Osteoblast (primary cell): ENCODE measurements around the gene CTCFL. TPM values are rescaled to one million over a fixed set of nuclear protein-coding genes. Genes with fewer than 3 reads are reported as not detected.
A peak's percentile ranks its signal among the peaks of the same experiment; 100 is the strongest.

Experiments
- DNase-seq: peaks from one replicate; pipeline ENCODE4 v3.0.0; 2011; ENCODE audit warnings: low spot score, mixed read lengths; ENCODE audit not compliant: insufficient read length; ENCODE audit errors: missing footprints
- H2AFZ ChIP-seq: 2 replicates; pipeline ENCODE4 v1.6.0; 2011; ENCODE audit warnings: mild to moderate bottlenecking, low read length
- H3K27ac ChIP-seq: 2 replicates; pipeline ENCODE4 v1.5.1; 2011; ENCODE audit warnings: mild to moderate bottlenecking, low read depth, low read length, moderate library complexity
- H3K27me3 ChIP-seq: 2 replicates; pipeline ENCODE4 v1.6.0; 2012; ENCODE audit warnings: mild to moderate bottlenecking, control low read depth, inconsistent platforms, low read length, moderate library complexity; ENCODE audit not compliant: insufficient read depth
- H3K36me3 ChIP-seq: 2 replicates; pipeline ENCODE4 v1.5.1; 2011; ENCODE audit warnings: mild to moderate bottlenecking, low read length, control low read depth, moderate library complexity; ENCODE audit not compliant: insufficient read depth
- H3K4me1 ChIP-seq: 2 replicates; pipeline ENCODE4 v1.5.1; 2011; ENCODE audit warnings: mild to moderate bottlenecking, low read length, control low read depth, moderate library complexity; ENCODE audit not compliant: insufficient read depth
- H3K4me2 ChIP-seq: 2 replicates; pipeline ENCODE4 v1.6.0; 2011; ENCODE audit warnings: mild to moderate bottlenecking, low read length; ENCODE audit not compliant: insufficient read depth
- H3K4me3 ChIP-seq: fragments of 200-600 bp; sonication (generic); 3 replicates; pipeline ENCODE4 v1.5.1; 2012; ENCODE audit warnings: mild to moderate bottlenecking, low read length, inconsistent platforms; ENCODE audit not compliant: insufficient read depth
- H3K79me2 ChIP-seq: 2 replicates; pipeline ENCODE4 v1.6.0; 2012; ENCODE audit warnings: mild to moderate bottlenecking, low read length, control low read depth, inconsistent platforms; ENCODE audit not compliant: insufficient read depth
- H3K9me3 ChIP-seq: 2 replicates; pipeline ENCODE4 v1.5.1; 2011; ENCODE audit warnings: low read depth, low read length, control low read depth
- H4K20me1 ChIP-seq: 2 replicates; pipeline ENCODE4 v1.6.0; 2012; ENCODE audit warnings: mild to moderate bottlenecking, low read length, control low read depth; ENCODE audit not compliant: insufficient read depth
- total RNA-seq: library from RNA; depleted of rRNA; stranded (reverse); fragments of >200 nt; gene quantifications from 2 replicates; pipeline ENCODE4 v1.2.3, GENCODE V29; 2012
- TF ChIP-seq, protein P1 (sequence below): IDR thresholded peaks from 2 replicates; pipeline ENCODE4 v1.5.1; 2011; ENCODE audit warnings: mild to moderate bottlenecking, low read depth, low read length, moderate library complexity; ENCODE audit errors: extremely low read depth

The CTCFL gene
- total RNA-seq, 1 donor, result not detected

DNA sequence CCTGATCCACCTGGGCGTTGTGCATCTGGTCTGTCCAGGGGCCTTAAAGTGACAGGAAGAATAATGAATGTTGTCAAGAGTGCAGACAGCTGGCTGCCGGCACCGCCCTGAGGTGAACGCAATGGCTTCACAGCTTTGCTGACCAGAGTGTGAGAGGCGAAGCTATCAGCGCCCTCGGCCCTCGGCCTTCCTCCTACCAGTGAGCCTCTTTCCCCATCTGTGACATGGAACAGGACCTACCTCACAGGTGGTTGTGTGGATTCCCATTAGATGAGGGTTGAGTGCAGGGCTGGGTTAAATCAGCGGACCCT is 54.8 kb downstream of the CTCFL start:
- TF ChIP-seq, protein P1, sequence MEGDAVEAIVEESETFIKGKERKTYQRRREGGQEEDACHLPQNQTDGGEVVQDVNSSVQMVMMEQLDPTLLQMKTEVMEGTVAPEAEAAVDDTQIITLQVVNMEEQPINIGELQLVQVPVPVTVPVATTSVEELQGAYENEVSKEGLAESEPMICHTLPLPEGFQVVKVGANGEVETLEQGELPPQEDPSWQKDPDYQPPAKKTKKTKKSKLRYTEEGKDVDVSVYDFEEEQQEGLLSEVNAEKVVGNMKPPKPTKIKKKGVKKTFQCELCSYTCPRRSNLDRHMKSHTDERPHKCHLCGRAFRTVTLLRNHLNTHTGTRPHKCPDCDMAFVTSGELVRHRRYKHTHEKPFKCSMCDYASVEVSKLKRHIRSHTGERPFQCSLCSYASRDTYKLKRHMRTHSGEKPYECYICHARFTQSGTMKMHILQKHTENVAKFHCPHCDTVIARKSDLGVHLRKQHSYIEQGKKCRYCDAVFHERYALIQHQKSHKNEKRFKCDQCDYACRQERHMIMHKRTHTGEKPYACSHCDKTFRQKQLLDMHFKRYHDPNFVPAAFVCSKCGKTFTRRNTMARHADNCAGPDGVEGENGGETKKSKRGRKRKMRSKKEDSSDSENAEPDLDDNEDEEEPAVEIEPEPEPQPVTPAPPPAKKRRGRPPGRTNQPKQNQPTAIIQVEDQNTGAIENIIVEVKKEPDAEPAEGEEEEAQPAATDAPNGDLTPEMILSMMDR, result no peak
- Histone ChIP-seq H3K9me3 (no peaks in the 10 kb centered on the region), H3K27ac (no peak overlapping the region), H3K79me2 (no peaks in the 10 kb centered on the region), H3K4me1 (no peaks in the 10 kb centered on the region), H3K27me3 (peaks cover 29% of the 10 kb centered on the region), H2AFZ (no peak overlapping the region), H3K4me3 (no peak overlapping the region), H3K4me2 (no peak overlapping the region), H3K36me3 (no peaks in the 10 kb centered on the region), H4K20me1 (no peaks in the 10 kb centered on the region)
- peak; percentile 26 for DNase-seq

DNA sequence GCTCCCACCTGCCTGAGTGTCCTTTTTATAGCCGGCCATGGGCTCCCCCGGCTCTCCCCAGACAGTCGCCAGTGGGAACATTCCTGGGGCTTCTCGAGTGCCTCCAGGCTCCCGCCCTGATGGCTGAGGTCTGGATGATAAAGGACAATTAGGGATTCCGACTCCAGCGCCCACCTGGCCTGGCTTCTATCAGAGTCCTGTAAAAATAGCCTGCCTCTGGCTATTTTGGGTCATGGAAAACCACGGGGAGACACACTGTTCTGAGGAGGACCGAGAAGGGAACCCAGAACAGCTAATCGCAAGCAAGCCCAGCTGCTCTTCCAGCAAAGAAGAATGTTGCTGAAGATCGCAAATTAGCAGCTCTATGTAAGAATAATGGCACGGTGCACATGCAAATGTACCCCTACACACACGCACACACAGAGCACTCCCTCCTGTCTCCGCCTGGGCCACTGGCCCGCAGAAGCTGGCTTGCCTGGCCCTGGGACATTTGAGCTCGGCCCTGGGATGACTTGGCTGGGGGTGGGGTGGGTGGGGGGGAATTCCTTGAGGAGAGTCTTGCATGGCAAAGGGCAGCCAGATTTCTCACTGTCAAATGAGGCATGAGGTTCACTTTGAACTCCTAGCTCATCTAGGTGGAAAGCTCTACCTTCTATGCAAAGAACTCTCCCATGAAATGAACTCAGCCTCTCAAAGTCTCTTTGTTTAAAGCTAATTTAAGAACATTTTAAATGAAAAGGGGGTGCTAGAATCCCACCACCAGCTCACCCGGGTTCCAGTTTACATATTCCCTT is 55.3 kb downstream of the CTCFL start:
- no peak overlapping the region for H3K27ac ChIP-seq
- no peak overlapping the region for H3K4me2 ChIP-seq
- no peaks in the 10 kb centered on the region for H4K20me1 ChIP-seq
- peak; percentile 75 for DNase-seq
- H3K4me1 ChIP-seq, result no peaks in the 10 kb centered on the region
- no peak overlapping the region for H2AFZ ChIP-seq
- TF ChIP-seq, protein P1, result no peak
- H3K79me2 ChIP-seq, result no peaks in the 10 kb centered on the region
- no peak overlapping the region for H3K4me3 ChIP-seq
- peaks cover 24% of the 10 kb centered on the region for H3K27me3 ChIP-seq
- H3K9me3 ChIP-seq, result no peaks in the 10 kb centered on the region
- H3K36me3 ChIP-seq, result no peaks in the 10 kb centered on the region

GRCh38 chr20:57468523-57469417 is 56.2 kb downstream of the CTCFL start:
- H3K4me1 ChIP-seq, result no peaks in the 10 kb centered on the region
- H2AFZ ChIP-seq, result no peak overlapping the region
- H3K4me3 ChIP-seq, result no peak overlapping the region
- H3K36me3 ChIP-seq, result no peaks in the 10 kb centered on the region
- no peak overlapping the region for H3K4me2 ChIP-seq
- peak; percentile 90 for DNase-seq
- H3K27me3 ChIP-seq, result peaks cover 17% of the 10 kb centered on the region
- H3K9me3 ChIP-seq, result no peaks in the 10 kb centered on the region
- no peaks in the 10 kb centered on the region for H4K20me1 ChIP-seq
- TF ChIP-seq, protein P1, result no peak
- H3K27ac ChIP-seq, result no peak overlapping the region
- no peaks in the 10 kb centered on the region for H3K79me2 ChIP-seq

GRCh38 chr20:57467742-57468141 is 57.2 kb downstream of the CTCFL start:
- no peaks in the 10 kb centered on the region for H3K9me3 ChIP-seq
- no peak overlapping the region for H3K27ac ChIP-seq
- H3K36me3 ChIP-seq, result no peaks in the 10 kb centered on the region
- no peak overlapping the region for H3K4me2 ChIP-seq
- peaks cover 16% of the 10 kb centered on the region for H3K27me3 ChIP-seq
- no peaks in the 10 kb centered on the region for H3K79me2 ChIP-seq
- TF ChIP-seq, protein P1, result no peak
- H3K4me3 ChIP-seq, result no peak overlapping the region
- H4K20me1 ChIP-seq, result no peaks in the 10 kb centered on the region
- DNase-seq, result peak; percentile 71
- no peak overlapping the region for H2AFZ ChIP-seq
- no peaks in the 10 kb centered on the region for H3K4me1 ChIP-seq
